EL (cell line): Measurements from ENCODE around the gene BCO1.

ENCODE experiments used
- DNase-seq: peaks from one replicate; pipeline ENCODE4 v3.0.0-alpha.2; 2016

Gene BCO1

GRCh38 chr16:81276323-81276722, 37.8 kb downstream of the BCO1 start:
- DNase-seq, result no peak

GRCh38 chr16:81277541-81278080, 39.1 kb downstream of the BCO1 start:
- no peak for DNase-seq

- DNase-seq, result no peak
Observed at GRCh38 chr16:81278526-81278925, 40.0 kb downstream of the BCO1 start.

GRCh38 chr16:81279392-81279791, 40.9 kb downstream of the BCO1 start:
- peak; percentile 37 for DNase-seq

- DNase-seq, result no peak
Observed at GRCh38 chr16:81280393-81280792, 41.9 kb downstream of the BCO1 start.

GRCh38 chr16:81283044-81283443, 44.6 kb downstream of the BCO1 start:
- no peak for DNase-seq

GRCh38 chr16:81284995-81285600, 46.6 kb downstream of the BCO1 start:
- no peak for DNase-seq

GRCh38 chr16:81286190-81286589, 47.7 kb downstream of the BCO1 start:
- no peak for DNase-seq

- DNase-seq, result no peak
Observed at GRCh38 chr16:81291117-81291516, 52.6 kb downstream of the BCO1 start.

GRCh38 chr16:81292936-81293335, 54.4 kb downstream of the BCO1 start:
- no peak for DNase-seq

GRCh38 chr16:81293909-81294802, 55.7 kb downstream of the BCO1 start:
- DNase-seq, result no peak

GRCh38 chr16:81296631-81297030, 58.1 kb downstream of the BCO1 start:
- DNase-seq, result no peak

- no peak for DNase-seq
Observed at GRCh38 chr16:81307770-81308169, 69.3 kb downstream of the BCO1 start.

GRCh38 chr16:81310045-81310644, 71.7 kb downstream of the BCO1 start:
- DNase-seq, result no peak

GRCh38 chr16:81311762-81312161, 73.3 kb downstream of the BCO1 start:
- no peak for DNase-seq

- DNase-seq, result peak; percentile 46
Observed at GRCh38 chr16:81313701-81314602, 75.5 kb downstream of the BCO1 start.

GRCh38 chr16:81314603-81315270, 76.2 kb downstream of the BCO1 start, which contains the start of gene GAN:
TSS of gene GAN (plus strand) at chr16:81314962. CDS start at chr16:81315114, 152 bp downstream.
- DNase-seq, result peak; percentile 96

- DNase-seq, result peak; percentile 63
Observed at GRCh38 chr16:81315271-81316175, 77.0 kb downstream of the BCO1 start.

GRCh38 chr16:81316176-81316496, 77.6 kb downstream of the BCO1 start:
- no peak for DNase-seq

GRCh38 chr16:81318711-81319110, 80.2 kb downstream of the BCO1 start:
- peak; percentile 50 for DNase-seq
